ENCODE data around the gene SRC.

GRCh38 chr20:37416100-37416847, 70.3 kb downstream of the SRC start:
- TF ChIP-seq POLR2A (IDR thresholded peaks at IDR 0.05) (no peak), CTCF (IDR thresholded peaks at IDR 0.05 in 8 of 11, conservative IDR thresholded peaks at IDR 0.05 in 3 of 11) (no peak)
